SK-N-SH (cell line): ENCODE data around the gene GSE1.

Experiments
- CHD2 ChIP-seq: fragments of 150-350 bp; IDR thresholded peaks from 2 replicates; pipeline ENCODE4 v1.6.1; 2018; ENCODE audit warnings: low read length; ENCODE audit not compliant: partially characterized antibody
- EP300 ChIP-seq, 2 experiments: IDR thresholded peaks; 2 replicates each; pipeline versions ENCODE4 v1.4.0 to v1.6.1; 2012; ENCODE audit warnings: borderline replicate concordance in 1 of 2, low read depth in 1 of 2, low read length in 1 of 2
- RAD21 ChIP-seq: IDR thresholded peaks from 2 replicates; pipeline ENCODE4 v1.6.1; 2012; ENCODE audit warnings: mild to moderate bottlenecking, low read length
- TF ChIP-seq, protein P1 (sequence below): IDR thresholded peaks from 2 replicates; pipeline ENCODE4; 2012
- TF ChIP-seq, protein P2 (sequence below): fragments of 200-600 bp; sonication (generic); IDR thresholded peaks from 2 replicates; pipeline ENCODE4 v1.6.1; 2017; ENCODE audit warnings: antibody characterized with exemption, mild to moderate bottlenecking, moderate library complexity
- TF ChIP-seq, protein P3 (sequence below): IDR thresholded peaks from 2 replicates; pipeline ENCODE4 v1.4.0; 2012; ENCODE audit warnings: low read depth

DNA sequence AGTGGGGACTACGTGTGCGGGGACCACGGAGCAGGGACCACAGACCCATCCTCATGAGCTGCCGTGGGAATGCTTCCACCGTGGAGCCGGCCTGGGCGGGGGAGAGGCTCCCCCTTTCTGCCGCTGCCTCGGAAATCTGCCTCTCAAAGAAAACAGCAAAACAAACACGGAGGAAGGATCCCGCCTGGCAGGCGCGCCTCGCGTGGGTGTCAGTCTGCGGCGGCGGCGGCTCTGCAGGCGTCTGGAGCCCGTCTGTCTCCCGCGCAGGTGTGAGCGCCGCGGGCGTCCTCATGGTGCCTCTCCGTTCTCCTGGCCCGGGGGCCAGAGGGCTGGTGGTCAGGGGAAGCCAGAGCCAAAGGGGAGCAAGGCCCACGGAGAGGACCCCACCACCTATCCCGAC is 27.5 kb downstream of the GSE1 start:
- TF ChIP-seq, protein P1, sequence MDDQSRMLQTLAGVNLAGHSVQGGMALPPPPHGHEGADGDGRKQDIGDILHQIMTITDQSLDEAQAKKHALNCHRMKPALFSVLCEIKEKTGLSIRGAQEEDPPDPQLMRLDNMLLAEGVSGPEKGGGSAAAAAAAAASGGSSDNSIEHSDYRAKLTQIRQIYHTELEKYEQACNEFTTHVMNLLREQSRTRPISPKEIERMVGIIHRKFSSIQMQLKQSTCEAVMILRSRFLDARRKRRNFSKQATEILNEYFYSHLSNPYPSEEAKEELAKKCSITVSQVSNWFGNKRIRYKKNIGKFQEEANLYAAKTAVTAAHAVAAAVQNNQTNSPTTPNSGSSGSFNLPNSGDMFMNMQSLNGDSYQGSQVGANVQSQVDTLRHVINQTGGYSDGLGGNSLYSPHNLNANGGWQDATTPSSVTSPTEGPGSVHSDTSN, result no peak
- TF ChIP-seq, protein P2, sequence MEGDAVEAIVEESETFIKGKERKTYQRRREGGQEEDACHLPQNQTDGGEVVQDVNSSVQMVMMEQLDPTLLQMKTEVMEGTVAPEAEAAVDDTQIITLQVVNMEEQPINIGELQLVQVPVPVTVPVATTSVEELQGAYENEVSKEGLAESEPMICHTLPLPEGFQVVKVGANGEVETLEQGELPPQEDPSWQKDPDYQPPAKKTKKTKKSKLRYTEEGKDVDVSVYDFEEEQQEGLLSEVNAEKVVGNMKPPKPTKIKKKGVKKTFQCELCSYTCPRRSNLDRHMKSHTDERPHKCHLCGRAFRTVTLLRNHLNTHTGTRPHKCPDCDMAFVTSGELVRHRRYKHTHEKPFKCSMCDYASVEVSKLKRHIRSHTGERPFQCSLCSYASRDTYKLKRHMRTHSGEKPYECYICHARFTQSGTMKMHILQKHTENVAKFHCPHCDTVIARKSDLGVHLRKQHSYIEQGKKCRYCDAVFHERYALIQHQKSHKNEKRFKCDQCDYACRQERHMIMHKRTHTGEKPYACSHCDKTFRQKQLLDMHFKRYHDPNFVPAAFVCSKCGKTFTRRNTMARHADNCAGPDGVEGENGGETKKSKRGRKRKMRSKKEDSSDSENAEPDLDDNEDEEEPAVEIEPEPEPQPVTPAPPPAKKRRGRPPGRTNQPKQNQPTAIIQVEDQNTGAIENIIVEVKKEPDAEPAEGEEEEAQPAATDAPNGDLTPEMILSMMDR, result no peak
- TF ChIP-seq, protein P3, sequence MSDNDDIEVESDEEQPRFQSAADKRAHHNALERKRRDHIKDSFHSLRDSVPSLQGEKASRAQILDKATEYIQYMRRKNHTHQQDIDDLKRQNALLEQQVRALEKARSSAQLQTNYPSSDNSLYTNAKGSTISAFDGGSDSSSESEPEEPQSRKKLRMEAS, result no peak
- no peak for TF ChIP-seq RAD21
- no peak for TF ChIP-seq CHD2
- TF ChIP-seq EP300 (IDR thresholded peaks at IDR 0.05; ENCODE audit: borderline replicate concordance in 1 of 2, low read depth in 1 of 2, low read length in 1 of 2), result no peak
